HL-60 (cell line): ENCODE measurements around the gene CUL5.

ENCODE experiments used
- GABPA ChIP-seq: IDR thresholded peaks from 2 replicates; pipeline ENCODE4 v1.6.1; 2012; ENCODE audit warnings: low read depth
- TF ChIP-seq, protein P1 (sequence below): IDR thresholded peaks from 2 replicates; pipeline ENCODE4 v1.6.1; 2012; ENCODE audit warnings: low read depth; ENCODE audit not compliant: insufficient replicate concordance
- TF ChIP-seq, protein P2 (sequence below): IDR thresholded peaks from one replicate; pipeline ENCODE4 v1.5.1; 2011; ENCODE audit warnings: low read length, control low read depth, inconsistent platforms; ENCODE audit not compliant: insufficient read depth

DNA sequence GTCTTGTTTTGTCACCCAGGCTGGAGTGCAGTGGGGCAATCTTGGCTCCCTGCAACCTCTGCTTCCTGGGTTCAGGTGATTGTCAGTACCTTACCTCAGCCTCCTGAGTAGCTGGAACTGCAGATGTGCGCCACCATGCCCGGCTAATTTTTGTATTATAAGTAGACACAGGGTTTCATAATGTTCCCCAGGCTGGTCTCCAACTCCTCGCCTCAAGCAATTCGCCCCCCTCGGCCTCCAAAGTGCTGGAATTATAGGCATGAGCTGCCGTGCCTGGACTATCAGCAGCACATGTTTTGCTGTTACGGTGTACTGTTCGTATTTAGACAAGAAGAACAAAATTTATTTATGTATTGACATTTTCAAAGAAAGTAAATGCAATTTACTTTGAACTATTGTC lies 45.6 kb upstream of the CUL5 start:
- TF ChIP-seq, protein P1, sequence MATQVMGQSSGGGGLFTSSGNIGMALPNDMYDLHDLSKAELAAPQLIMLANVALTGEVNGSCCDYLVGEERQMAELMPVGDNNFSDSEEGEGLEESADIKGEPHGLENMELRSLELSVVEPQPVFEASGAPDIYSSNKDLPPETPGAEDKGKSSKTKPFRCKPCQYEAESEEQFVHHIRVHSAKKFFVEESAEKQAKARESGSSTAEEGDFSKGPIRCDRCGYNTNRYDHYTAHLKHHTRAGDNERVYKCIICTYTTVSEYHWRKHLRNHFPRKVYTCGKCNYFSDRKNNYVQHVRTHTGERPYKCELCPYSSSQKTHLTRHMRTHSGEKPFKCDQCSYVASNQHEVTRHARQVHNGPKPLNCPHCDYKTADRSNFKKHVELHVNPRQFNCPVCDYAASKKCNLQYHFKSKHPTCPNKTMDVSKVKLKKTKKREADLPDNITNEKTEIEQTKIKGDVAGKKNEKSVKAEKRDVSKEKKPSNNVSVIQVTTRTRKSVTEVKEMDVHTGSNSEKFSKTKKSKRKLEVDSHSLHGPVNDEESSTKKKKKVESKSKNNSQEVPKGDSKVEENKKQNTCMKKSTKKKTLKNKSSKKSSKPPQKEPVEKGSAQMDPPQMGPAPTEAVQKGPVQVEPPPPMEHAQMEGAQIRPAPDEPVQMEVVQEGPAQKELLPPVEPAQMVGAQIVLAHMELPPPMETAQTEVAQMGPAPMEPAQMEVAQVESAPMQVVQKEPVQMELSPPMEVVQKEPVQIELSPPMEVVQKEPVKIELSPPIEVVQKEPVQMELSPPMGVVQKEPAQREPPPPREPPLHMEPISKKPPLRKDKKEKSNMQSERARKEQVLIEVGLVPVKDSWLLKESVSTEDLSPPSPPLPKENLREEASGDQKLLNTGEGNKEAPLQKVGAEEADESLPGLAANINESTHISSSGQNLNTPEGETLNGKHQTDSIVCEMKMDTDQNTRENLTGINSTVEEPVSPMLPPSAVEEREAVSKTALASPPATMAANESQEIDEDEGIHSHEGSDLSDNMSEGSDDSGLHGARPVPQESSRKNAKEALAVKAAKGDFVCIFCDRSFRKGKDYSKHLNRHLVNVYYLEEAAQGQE: no peak
- TF ChIP-seq, protein P2, sequence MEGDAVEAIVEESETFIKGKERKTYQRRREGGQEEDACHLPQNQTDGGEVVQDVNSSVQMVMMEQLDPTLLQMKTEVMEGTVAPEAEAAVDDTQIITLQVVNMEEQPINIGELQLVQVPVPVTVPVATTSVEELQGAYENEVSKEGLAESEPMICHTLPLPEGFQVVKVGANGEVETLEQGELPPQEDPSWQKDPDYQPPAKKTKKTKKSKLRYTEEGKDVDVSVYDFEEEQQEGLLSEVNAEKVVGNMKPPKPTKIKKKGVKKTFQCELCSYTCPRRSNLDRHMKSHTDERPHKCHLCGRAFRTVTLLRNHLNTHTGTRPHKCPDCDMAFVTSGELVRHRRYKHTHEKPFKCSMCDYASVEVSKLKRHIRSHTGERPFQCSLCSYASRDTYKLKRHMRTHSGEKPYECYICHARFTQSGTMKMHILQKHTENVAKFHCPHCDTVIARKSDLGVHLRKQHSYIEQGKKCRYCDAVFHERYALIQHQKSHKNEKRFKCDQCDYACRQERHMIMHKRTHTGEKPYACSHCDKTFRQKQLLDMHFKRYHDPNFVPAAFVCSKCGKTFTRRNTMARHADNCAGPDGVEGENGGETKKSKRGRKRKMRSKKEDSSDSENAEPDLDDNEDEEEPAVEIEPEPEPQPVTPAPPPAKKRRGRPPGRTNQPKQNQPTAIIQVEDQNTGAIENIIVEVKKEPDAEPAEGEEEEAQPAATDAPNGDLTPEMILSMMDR: no peak
- no peak for TF ChIP-seq GABPA
